Thyroid gland (tissue), 4 donors: ENCODE data around the gene ALOX12. TPM values are rescaled to one million over a fixed set of nuclear protein-coding genes. Genes with fewer than 3 reads are reported as not detected.
A peak's percentile ranks its signal among the peaks of the same experiment; 100 is the strongest.

Experiments used
- DNase-seq, 2 donors: peaks; one replicate each; pipeline ENCODE4 v3.0.0-alpha.2; 2019
- H3K27ac ChIP-seq, 3 donors: fragments of 200-600 bp; sonication (generic); 1 replicate in 2 of 3; 2 replicates in 1 of 3; pipeline ENCODE4 v1.5.1; 2016 to 2019; ENCODE audit warnings: mild to moderate bottlenecking in 1 of 3, moderate library complexity in 1 of 3
- H3K27me3 ChIP-seq: fragments of 200-600 bp; sonication (generic); one replicate; pipeline ENCODE4 v1.5.1; 2019
- H3K36me3 ChIP-seq, 2 donors: fragments of 200-600 bp; sonication (generic); one replicate each; pipeline ENCODE4 v1.5.1; 2016 to 2019
- H3K4me1 ChIP-seq, 2 donors: fragments of 200-600 bp; sonication (generic); one replicate each; pipeline ENCODE4 v1.5.1; 2017 to 2019
- H3K4me3 ChIP-seq, 3 donors: fragments of 200-600 bp; sonication (generic); replicated peaks in 1 of 3; 1 replicate in 2 of 3; 2 replicates in 1 of 3; pipeline ENCODE4 v1.5.1; 2016; ENCODE audit warnings: mild to moderate bottlenecking in 1 of 3
- H3K9me3 ChIP-seq: fragments of 200-600 bp; sonication (generic); one replicate; pipeline ENCODE4 v1.5.1; 2017
- CTCF ChIP-seq, 6 experiments: fragments of 200-600 bp in 3 of 6; fragments of 450-650 bp in 3 of 6; sonication (generic) in 3 of 6; IDR thresholded peaks; one replicate each; pipeline ENCODE4 v1.5.1; 2016 to 2019; ENCODE audit warnings: antibody characterized with exemption in 6 of 6, mild to moderate bottlenecking in 2 of 6, inconsistent platforms in 1 of 6, moderate library complexity in 1 of 6
- POLR2A ChIP-seq, 2 donors: fragments of 450-650 bp; IDR thresholded peaks; one replicate each; pipeline ENCODE4 v1.6.1; 2017; ENCODE audit warnings: antibody characterized with exemption in 2 of 2, mild to moderate bottlenecking in 2 of 2, moderate library complexity in 1 of 2
- WGBS, 2 donors: methylation state at CpG; one replicate each; pipeline ENCODE4 v1.1.5; 2017; 5-methylcytosine and 5-hydroxymethylcytosine counted together
- intact Hi-C: fragments of 100-400 bp; cut with DNase I; formaldehyde crosslinking; loops from one replicate; pipeline ENCODE4 v1.15.1; 2023
- total RNA-seq, 4 donors: library from RNA; depleted of rRNA; stranded (reverse); fragments of >200 nt; gene quantifications; one replicate each; pipeline ENCODE4 v1.2.3, GENCODE V29; 2016

ALOX12 gene
- total RNA-seq, 4 donors from 2014 or later = not detected

- H3K4me1 ChIP-seq = peaks cover 25 to 64% of the 10 kb centered on the region in 2 donors
- intact Hi-C loops = no loop called here
- no peaks in the 10 kb centered on the region for H3K9me3 ChIP-seq
- H3K27me3 ChIP-seq = no peaks in the 10 kb centered on the region
- WGBS, 2 donors = 70 to 73% methylated on average over 12 of the region's 12 CpGs
- H3K36me3 ChIP-seq = no peaks in the 10 kb centered on the region
- H3K27ac ChIP-seq = peak overlapping the region in 2 of 3 donors; percentile 84 to 85
- H3K4me3 ChIP-seq = no peak overlapping the region
- no peak for DNase-seq
- no peak for TF ChIP-seq CTCF (IDR thresholded peaks at IDR 0.05)
- no peak for TF ChIP-seq POLR2A (IDR thresholded peaks at IDR 0.05)
These were observed 22.0 kb downstream of the ALOX12 start for GRCh38 chr17:7017827-7018200.

GRCh38 chr17:7018331-7018964 is 22.6 kb downstream of the ALOX12 start:
- peaks cover 25 to 67% of the 10 kb centered on the region in 2 donors for H3K4me1 ChIP-seq
- intact Hi-C loops = no loop called here
- DNase-seq = no peak
- H3K36me3 ChIP-seq = no peaks in the 10 kb centered on the region
- H3K4me3 ChIP-seq = peak overlapping the region in 1 of 3 donors; percentile 46
- H3K9me3 ChIP-seq = no peaks in the 10 kb centered on the region
- H3K27me3 ChIP-seq = no peaks in the 10 kb centered on the region
- TF ChIP-seq POLR2A (IDR thresholded peaks at IDR 0.05) (no peak), CTCF (IDR thresholded peaks at IDR 0.05) (no peak)
- 74 to 81% methylated on average over 10 of the region's 10 CpGs for WGBS, 2 donors
- peak overlapping the region; percentile 68 to 85 (median 84) for H3K27ac ChIP-seq

- Histone ChIP-seq H3K4me1 (peaks cover 16 to 61% of the 10 kb centered on the region in 2 donors), H3K9me3 (no peaks in the 10 kb centered on the region), H3K36me3 (no peaks in the 10 kb centered on the region), H3K27me3 (no peaks in the 10 kb centered on the region), H3K4me3 (peak overlapping the region in 2 of 3 donors; percentile 46 to 63), H3K27ac (peak overlapping the region; percentile 68 to 85 (median 84))
- TF ChIP-seq CTCF (IDR thresholded peaks at IDR 0.05) = no peak
- TF ChIP-seq POLR2A (IDR thresholded peaks at IDR 0.05) = no peak
- DNase-seq = no peak
- 43 to 65% methylated on average over 6 to 10 of the region's 10 CpGs for WGBS, 2 donors
- intact Hi-C loops = no loop called here
These were observed 23.5 kb downstream of the ALOX12 start for GRCh38 chr17:7019367-7019766.

- H3K4me3 ChIP-seq = peak overlapping the region in 2 of 3 donors; percentile 46 to 63
- intact Hi-C loops = no loop called here
- 10 to 11% methylated on average over 15 of the region's 16 CpGs for WGBS, 2 donors
- H3K27me3 ChIP-seq = no peaks in the 10 kb centered on the region
- no peaks in the 10 kb centered on the region for H3K36me3 ChIP-seq
- TF ChIP-seq CTCF (IDR thresholded peaks at IDR 0.05) (no peak), POLR2A (IDR thresholded peaks at IDR 0.05) (no peak)
- peaks cover 19 to 67% of the 10 kb centered on the region in 2 donors for H3K4me1 ChIP-seq
- H3K9me3 ChIP-seq = no peaks in the 10 kb centered on the region
- H3K27ac ChIP-seq = peak overlapping the region; percentile 68 to 85 (median 84)
- peak; percentile 61 to 62 for DNase-seq
These were observed 24.1 kb downstream of the ALOX12 start for GRCh38 chr17:7019839-7020519.
